Measurements from ENCODE around the gene PPP1R1B. TPM values are rescaled to one million over a fixed set of nuclear protein-coding genes. Genes with fewer than 3 reads are reported as not detected.

The PPP1R1B gene
- total RNA-seq, 1 experiment from 2014 or later: not detected

GRCh38 chr17:39658760-39659159 lies 32.0 kb downstream of the PPP1R1B start:
- Histone ChIP-seq H4K20me1 (ENCODE audit: insufficient read depth) (0 out of 2 replicates have a peak, but pooled peaks cover 3% of the 10 kb centered on the region), H3K79me2 (ENCODE audit: low read depth) (no peaks in the 10 kb centered on the region), H3K4me2 (no peak overlapping the region), H3K9me3 (ENCODE audit: insufficient read depth, low read depth) (no peaks in the 10 kb centered on the region), H3K4me1 (replicated peaks; ENCODE audit: insufficient read depth) (peaks cover 3% of the 10 kb centered on the region), H3K36me3 (ENCODE audit: low read depth) (no peaks in the 10 kb centered on the region), H2AFZ (no peak overlapping the region), H3K9me2 (ENCODE audit: insufficient read depth) (no peaks in the 10 kb centered on the region), H3K27ac (no peak overlapping the region), H3F3A (ENCODE audit: insufficient read depth, low read depth) (peaks cover 12% of the 10 kb centered on the region), H3K4me3 (no peak overlapping the region), H3K27me3 (ENCODE audit: insufficient read depth, low read depth) (no peaks in the 10 kb centered on the region)
- no TSS peak for BruUV-seq (replicated peaks)
- POLR2A ChIA-PET (ENCODE audit: unreplicated experiment): no interaction called here
- DNase-seq: no peak
- CTCF ChIA-PET: no interaction called here
- TF ChIP-seq EZH2 (IDR thresholded peaks at IDR 0.05; ENCODE audit: low read depth): no peak
- no peak for TF ChIP-seq CTCF (conservative IDR thresholded peaks at IDR 0.05)
- intact Hi-C loops (cut with micrococcal nuclease; ENCODE audit: unreplicated experiment): no loop called here

- ChIA-PET CTCF (interaction anchor here (0.6 kb wide), 1 partner anchor 26 kb away, joined by 4 read pairs; no protein-coding TSS in a partner anchor), POLR2A (ENCODE audit: unreplicated experiment) (no interaction called here)
- Histone ChIP-seq H3K9me3 (ENCODE audit: insufficient read depth, low read depth) (no peaks in the 10 kb centered on the region), H3K27me3 (ENCODE audit: insufficient read depth, low read depth) (no peaks in the 10 kb centered on the region), H3K4me3 (no peak overlapping the region), H3K9me2 (ENCODE audit: insufficient read depth) (no peaks in the 10 kb centered on the region), H3K36me3 (ENCODE audit: low read depth) (no peaks in the 10 kb centered on the region), H3K4me1 (replicated peaks; ENCODE audit: insufficient read depth) (peaks cover 10% of the 10 kb centered on the region), H3K79me2 (ENCODE audit: low read depth) (no peaks in the 10 kb centered on the region), H4K20me1 (ENCODE audit: insufficient read depth) (no peaks in the 10 kb centered on the region), H3K4me2 (no peak overlapping the region), H2AFZ (no peak overlapping the region), H3F3A (ENCODE audit: insufficient read depth, low read depth) (peaks cover 18% of the 10 kb centered on the region), H3K27ac (no peak overlapping the region)
- no TSS peak for BruUV-seq (replicated peaks)
- TF ChIP-seq EZH2 (IDR thresholded peaks at IDR 0.05; ENCODE audit: low read depth) (no peak), CTCF (conservative IDR thresholded peaks at IDR 0.05) (no peak)
- intact Hi-C loops (cut with micrococcal nuclease; ENCODE audit: unreplicated experiment): no loop called here
- no peak for DNase-seq
Observed at GRCh38 chr17:39659279-39660010, 32.7 kb downstream of the PPP1R1B start.

GRCh38 chr17:39660011-39660360 lies 33.2 kb downstream of the PPP1R1B start:
- Histone ChIP-seq H3K9me2 (ENCODE audit: insufficient read depth) (no peaks in the 10 kb centered on the region), H3K79me2 (ENCODE audit: low read depth) (no peaks in the 10 kb centered on the region), H3K36me3 (ENCODE audit: low read depth) (no peaks in the 10 kb centered on the region), H3K4me1 (replicated peaks; ENCODE audit: insufficient read depth) (peaks cover 12% of the 10 kb centered on the region), H4K20me1 (ENCODE audit: insufficient read depth) (no peaks in the 10 kb centered on the region), H3K9me3 (ENCODE audit: insufficient read depth, low read depth) (no peaks in the 10 kb centered on the region), H3K4me2 (no peak overlapping the region), H3K27me3 (ENCODE audit: insufficient read depth, low read depth) (no peaks in the 10 kb centered on the region), H2AFZ (no peak overlapping the region), H3K4me3 (no peak overlapping the region), H3K27ac (no peak overlapping the region), H3F3A (ENCODE audit: insufficient read depth, low read depth) (peaks cover 18% of the 10 kb centered on the region)
- CTCF ChIA-PET: interaction anchor here (0.6 kb wide), 1 partner anchor 26 kb away, joined by 4 read pairs; no protein-coding TSS in a partner anchor
- no TSS peak for BruUV-seq (replicated peaks)
- no peak for DNase-seq
- intact Hi-C loops (cut with micrococcal nuclease; ENCODE audit: unreplicated experiment): no loop called here
- POLR2A ChIA-PET (ENCODE audit: unreplicated experiment): no interaction called here
- TF ChIP-seq CTCF (conservative IDR thresholded peaks at IDR 0.05): no peak
- no peak for TF ChIP-seq EZH2 (IDR thresholded peaks at IDR 0.05; ENCODE audit: low read depth)

All from PC-9 (cell line).